ENCODE data around the gene MAP3K6. TPM values are rescaled to one million over a fixed set of nuclear protein-coding genes. Genes with fewer than 3 reads are reported as not detected.

The MAP3K6 gene
- total and polyA plus RNA-seq, 2 donors (not counting 3 experiments of a cell fraction or from before 2014, with no cell fraction given), result 9.9 to 12.4 TPM

DNA sequence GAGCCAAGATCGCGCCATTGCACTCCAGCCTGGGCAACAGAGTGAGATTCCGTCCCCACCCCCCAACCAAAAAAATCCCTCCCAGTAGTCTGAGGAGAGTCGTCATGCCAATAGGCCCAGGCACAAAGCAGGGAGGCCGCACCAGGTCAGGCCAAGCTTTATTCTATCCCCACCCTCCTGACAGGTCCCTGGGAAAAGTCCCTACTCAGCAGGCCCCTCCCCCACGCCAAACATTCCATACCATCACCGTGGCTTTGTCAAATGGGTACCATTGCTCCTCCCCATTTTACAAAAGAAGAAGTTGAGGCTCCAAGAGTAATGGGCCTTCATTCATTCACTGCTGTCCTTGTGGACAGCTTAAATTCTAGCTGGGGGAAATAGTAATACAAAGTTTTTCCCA, 31.0 kb upstream of the MAP3K6 start:
- Histone ChIP-seq H3K79me2 (ENCODE audit: control insufficient read depth, insufficient read depth, low read length) (peaks cover 4% of the 10 kb centered on the region), H3K27ac (ENCODE audit: insufficient read depth, low read depth, low read length) (no peak overlapping the region), H3K9me3 (replicated peaks; ENCODE audit: control insufficient read depth, insufficient read depth, low read length) (no peaks in the 10 kb centered on the region), H2AFZ (ENCODE audit: low read depth, low read length) (no peak overlapping the region), H3K9me1 (replicated peaks; ENCODE audit: control insufficient read depth, extremely low read depth, insufficient read depth, low read length) (no peaks in the 10 kb centered on the region), H3K4me1 (ENCODE audit: control insufficient read depth, extremely low read depth, insufficient read depth, low read length) (peaks cover 6% of the 10 kb centered on the region), H4K20me1 (replicated peaks; ENCODE audit: control insufficient read depth, extremely low read depth, insufficient read depth, low read length) (no peaks in the 10 kb centered on the region), H3K27me3 (ENCODE audit: control insufficient read depth in 2 of 2, insufficient read depth in 2 of 2, low read length in 2 of 2) (no peaks in the 10 kb centered on the region), H3K4me3 (replicated peaks in 1 of 3; ENCODE audit: insufficient read depth in 1 of 3, low read depth in 1 of 3, low read length in 3 of 3) (no peak overlapping the region), H3K36me3 (ENCODE audit: control insufficient read depth in 2 of 2, extremely low read depth in 1 of 2, insufficient read depth in 2 of 2, low read length in 2 of 2) (no peaks in the 10 kb centered on the region), H3K4me2 (ENCODE audit: insufficient read depth, low read length) (no peak overlapping the region), H3K9ac (replicated peaks; ENCODE audit: extremely low read depth, insufficient read depth, low read length) (no peak overlapping the region)
- intact Hi-C loops (cut with micrococcal nuclease) (loop anchor here (10.0 kb wide), 1 partner anchor 283 kb away; no protein-coding TSS in a partner anchor), dilution Hi-C loops (cut with MboI; ENCODE audit: extremely low pct_ligation_motif_present, low sequenced_read_pairs) (no loop called here)
- FAIRE-seq, result no peak
- ChIA-PET CTCF (interaction anchor here (0.6 to 6.6 kb wide), 10 partner anchors 10 to 351 kb away, joined by 3 to 275 read pairs (median 9); partner anchors contain the start of genes AHDC1 and MAP3K6), POLR2A (no interaction called here)
- BruUV-seq (replicated peaks), result no TSS peak
- TF ChIP-seq POLR2A (IDR thresholded peaks at IDR 0.05; ENCODE audit: low read depth, low read length), result no peak
- TF ChIP-seq FOS (IDR thresholded peaks at IDR 0.05; ENCODE audit: borderline replicate concordance, insufficient read depth, low read length), result no peak
- no peak for DNase-seq (ENCODE audit: low read depth, low spot score)

DNA sequence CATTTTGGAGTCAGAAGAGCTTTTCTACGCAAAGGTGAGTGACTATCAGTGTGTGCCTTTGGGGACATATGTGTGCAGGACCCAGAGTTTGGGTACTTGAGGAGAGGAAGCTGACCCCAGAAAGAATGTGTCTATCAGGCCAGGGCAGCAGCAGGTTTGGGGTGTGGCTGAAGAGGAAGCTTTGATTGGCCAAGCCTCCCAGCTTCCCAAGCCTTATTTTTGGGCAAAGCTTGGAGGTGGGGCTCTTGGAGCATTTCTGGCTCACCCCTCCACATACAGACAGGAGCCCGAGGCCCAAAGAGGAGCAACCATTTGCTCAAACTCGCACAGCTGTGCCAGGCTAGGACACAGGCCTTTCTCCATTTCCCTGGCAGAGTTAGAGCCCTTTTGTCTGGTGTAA, 30.3 kb upstream of the MAP3K6 start:
- no peak for FAIRE-seq
- BruUV-seq (replicated peaks), result no TSS peak
- no peak overlapping the region for H3K4me2 ChIP-seq (ENCODE audit: insufficient read depth, low read length)
- ChIA-PET CTCF (interaction anchor here (0.6 to 6.6 kb wide), 12 partner anchors 10 to 295 kb away, joined by 3 to 275 read pairs (median 8); partner anchors contain the start of genes AHDC1 and MAP3K6), POLR2A (no interaction called here)
- DNase-seq (ENCODE audit: low read depth, low spot score), result no peak
- TF ChIP-seq, protein P1, sequence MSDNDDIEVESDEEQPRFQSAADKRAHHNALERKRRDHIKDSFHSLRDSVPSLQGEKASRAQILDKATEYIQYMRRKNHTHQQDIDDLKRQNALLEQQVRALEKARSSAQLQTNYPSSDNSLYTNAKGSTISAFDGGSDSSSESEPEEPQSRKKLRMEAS (IDR thresholded peaks at IDR 0.05; ENCODE audit: insufficient read depth, insufficient read length), result no peak
- no peak for TF ChIP-seq JUN (IDR thresholded peaks at IDR 0.05; ENCODE audit: borderline replicate concordance, insufficient read depth, insufficient read length, low read depth)
- TF ChIP-seq POLR2A (IDR thresholded peaks at IDR 0.05; ENCODE audit: low read depth, low read length), result no peak
- TF ChIP-seq POLR2AphosphoS5 (IDR thresholded peaks at IDR 0.05; ENCODE audit: insufficient read depth, low read depth, low read length), result no peak
- TF ChIP-seq GATA2 (IDR thresholded peaks at IDR 0.05; ENCODE audit: insufficient read depth, insufficient read length, low read depth, low read length), result no peak
- TF ChIP-seq EZH2 (IDR thresholded peaks at IDR 0.05; ENCODE audit: borderline replicate concordance, low read depth, low read length, severe bottlenecking), result no peak
- TF ChIP-seq, protein P2, sequence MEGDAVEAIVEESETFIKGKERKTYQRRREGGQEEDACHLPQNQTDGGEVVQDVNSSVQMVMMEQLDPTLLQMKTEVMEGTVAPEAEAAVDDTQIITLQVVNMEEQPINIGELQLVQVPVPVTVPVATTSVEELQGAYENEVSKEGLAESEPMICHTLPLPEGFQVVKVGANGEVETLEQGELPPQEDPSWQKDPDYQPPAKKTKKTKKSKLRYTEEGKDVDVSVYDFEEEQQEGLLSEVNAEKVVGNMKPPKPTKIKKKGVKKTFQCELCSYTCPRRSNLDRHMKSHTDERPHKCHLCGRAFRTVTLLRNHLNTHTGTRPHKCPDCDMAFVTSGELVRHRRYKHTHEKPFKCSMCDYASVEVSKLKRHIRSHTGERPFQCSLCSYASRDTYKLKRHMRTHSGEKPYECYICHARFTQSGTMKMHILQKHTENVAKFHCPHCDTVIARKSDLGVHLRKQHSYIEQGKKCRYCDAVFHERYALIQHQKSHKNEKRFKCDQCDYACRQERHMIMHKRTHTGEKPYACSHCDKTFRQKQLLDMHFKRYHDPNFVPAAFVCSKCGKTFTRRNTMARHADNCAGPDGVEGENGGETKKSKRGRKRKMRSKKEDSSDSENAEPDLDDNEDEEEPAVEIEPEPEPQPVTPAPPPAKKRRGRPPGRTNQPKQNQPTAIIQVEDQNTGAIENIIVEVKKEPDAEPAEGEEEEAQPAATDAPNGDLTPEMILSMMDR (IDR thresholded peaks at IDR 0.05; ENCODE audit: extremely low read depth in 1 of 2, insufficient read depth in 1 of 2, low read depth in 1 of 2, low read length in 2 of 2), result no peak
- TF ChIP-seq MYC (IDR thresholded peaks at IDR 0.05; ENCODE audit: low read depth, low read length), result no peak
- no peak for TF ChIP-seq FOS (IDR thresholded peaks at IDR 0.05; ENCODE audit: borderline replicate concordance, insufficient read depth, low read length)
- no peaks in the 10 kb centered on the region for H3K9me1 ChIP-seq (replicated peaks; ENCODE audit: control insufficient read depth, extremely low read depth, insufficient read depth, low read length)
- no peaks in the 10 kb centered on the region for H4K20me1 ChIP-seq (replicated peaks; ENCODE audit: control insufficient read depth, extremely low read depth, insufficient read depth, low read length)
- no peaks in the 10 kb centered on the region for H3K27me3 ChIP-seq (ENCODE audit: control insufficient read depth in 2 of 2, insufficient read depth in 2 of 2, low read length in 2 of 2)
- intact Hi-C loops (cut with micrococcal nuclease), result loop anchor here (10.0 kb wide), 1 partner anchor 282 kb away; no protein-coding TSS in a partner anchor
- H3K4me1 ChIP-seq (ENCODE audit: control insufficient read depth, extremely low read depth, insufficient read depth, low read length), result peaks cover 5% of the 10 kb centered on the region
- H3K9ac ChIP-seq (replicated peaks; ENCODE audit: extremely low read depth, insufficient read depth, low read length), result no peak overlapping the region
- dilution Hi-C loops (cut with MboI; ENCODE audit: extremely low pct_ligation_motif_present, low sequenced_read_pairs), result no loop called here
- H3K27ac ChIP-seq (ENCODE audit: insufficient read depth, low read depth, low read length), result no peak overlapping the region
- H3K36me3 ChIP-seq (ENCODE audit: control insufficient read depth in 2 of 2, extremely low read depth in 1 of 2, insufficient read depth in 2 of 2, low read length in 2 of 2), result no peaks in the 10 kb centered on the region
- H3K4me3 ChIP-seq (replicated peaks in 1 of 3; ENCODE audit: insufficient read depth in 1 of 3, low read depth in 1 of 3, low read length in 3 of 3), result no peak overlapping the region
- no peaks in the 10 kb centered on the region for H3K9me3 ChIP-seq (replicated peaks; ENCODE audit: control insufficient read depth, insufficient read depth, low read length)
- no peak overlapping the region for H2AFZ ChIP-seq (ENCODE audit: low read depth, low read length)
- peaks cover 5% of the 10 kb centered on the region for H3K79me2 ChIP-seq (ENCODE audit: control insufficient read depth, insufficient read depth, low read length)

All from endothelial cell of umbilical vein (primary cell).